ENCODE data around the gene ATP1A4. TPM values are rescaled to one million over a fixed set of nuclear protein-coding genes. Genes with fewer than 3 reads are reported as not detected.
"Not testable (repeated sequence)": the region's sequence is repeated elsewhere in the genome, so short reads cannot be mapped to it uniquely, and the experiment has no call there.

ATP1A4 gene
- total RNA-seq, 2 experiments from 2014 or later = not detected

DNA sequence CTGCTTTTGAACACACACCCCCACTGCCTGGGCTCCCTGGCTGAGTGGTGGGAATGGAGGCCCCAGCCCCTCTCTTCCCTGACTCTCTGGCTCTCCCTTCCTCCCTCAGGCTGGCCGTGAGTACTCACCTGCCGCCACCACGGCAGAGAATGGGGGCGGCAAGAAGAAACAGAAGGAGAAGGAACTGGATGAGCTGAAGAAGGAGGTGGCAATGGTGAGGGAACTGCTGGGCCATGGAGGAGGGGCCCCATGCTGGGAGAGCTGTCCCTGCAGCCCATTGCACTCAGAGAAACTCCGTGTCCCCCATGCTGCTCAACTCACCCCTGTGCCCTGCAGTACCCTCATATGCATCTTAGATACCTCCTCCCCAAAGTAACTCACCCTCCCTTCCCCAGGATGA is 30.6 kb upstream of the ATP1A4 start:
- CTCF ChIA-PET = no interaction called here
- POLR2A ChIA-PET = no interaction called here

DNA sequence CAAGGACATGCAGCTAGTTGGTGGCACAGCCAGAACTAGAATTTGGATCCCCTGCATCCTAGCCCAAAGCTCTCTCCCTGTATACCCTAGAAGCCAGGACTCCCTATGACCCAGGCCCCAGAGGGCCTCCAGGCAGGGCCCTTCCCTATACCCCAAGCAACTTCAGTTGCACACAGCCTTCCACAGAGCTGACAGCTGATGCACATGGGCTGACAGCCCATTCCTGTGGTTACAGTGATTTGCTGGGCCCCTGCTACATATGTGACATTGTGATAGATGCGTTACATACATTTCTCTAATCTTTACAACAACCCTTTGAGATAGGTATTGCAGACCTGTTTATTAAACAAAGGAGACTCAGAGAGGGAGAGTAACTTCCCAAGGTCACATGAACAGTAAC is 30.0 kb upstream of the ATP1A4 start:
- POLR2A ChIA-PET = no interaction called here
- CTCF ChIA-PET = no interaction called here

DNA sequence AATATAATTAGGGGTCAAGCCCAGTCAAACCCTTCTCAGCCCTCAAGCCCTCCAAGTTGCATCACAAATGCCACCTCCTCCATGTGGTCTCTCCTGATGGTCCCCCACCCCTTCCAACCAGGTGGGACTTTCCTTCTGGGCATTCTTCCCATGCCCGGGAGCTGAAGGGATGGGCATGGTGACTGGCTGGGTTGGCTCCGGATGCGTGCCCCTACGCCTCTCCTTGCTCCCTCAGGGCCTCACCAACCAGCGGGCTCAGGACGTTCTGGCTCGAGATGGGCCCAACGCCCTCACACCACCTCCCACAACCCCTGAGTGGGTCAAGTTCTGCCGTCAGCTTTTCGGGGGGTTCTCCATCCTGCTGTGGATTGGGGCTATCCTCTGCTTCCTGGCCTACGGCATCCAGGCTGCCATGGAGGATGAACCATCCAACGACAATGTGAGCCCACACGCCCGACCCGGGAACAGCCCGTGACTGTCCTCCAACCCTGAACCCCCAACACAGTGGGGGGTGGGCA is 28.4 kb upstream of the ATP1A4 start:
- POLR2A ChIA-PET = no interaction called here

DNA sequence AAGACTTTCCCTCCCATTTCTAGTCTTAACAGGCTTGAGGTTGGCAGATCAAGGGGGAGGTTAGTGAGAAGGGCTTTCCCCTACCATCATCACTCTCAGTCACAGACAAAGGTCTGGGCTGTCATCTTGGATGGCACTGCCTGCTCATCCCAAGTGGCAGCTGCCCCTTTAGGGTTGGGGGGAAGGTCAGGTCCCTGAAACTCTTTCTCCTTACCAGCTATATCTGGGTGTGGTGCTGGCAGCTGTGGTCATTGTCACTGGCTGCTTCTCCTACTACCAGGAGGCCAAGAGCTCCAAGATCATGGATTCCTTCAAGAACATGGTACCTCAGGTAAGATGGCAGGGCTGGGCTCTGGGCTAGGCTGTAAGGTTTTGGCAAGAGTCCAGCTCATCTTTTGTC is 27.7 kb upstream of the ATP1A4 start:
- ChIA-PET POLR2A (no interaction called here), CTCF (interaction anchor here (1.3 kb wide), 1 partner anchor 15 kb away, joined by 3 read pairs; no protein-coding TSS in a partner anchor)

More for the DNA sequence above, 28.4 kb upstream of the ATP1A4 start:
- CTCF ChIA-PET = interaction anchor here (0.7 kb wide), 1 partner anchor 201 kb away, joined by 4 read pairs; no protein-coding TSS in a partner anchor

DNA sequence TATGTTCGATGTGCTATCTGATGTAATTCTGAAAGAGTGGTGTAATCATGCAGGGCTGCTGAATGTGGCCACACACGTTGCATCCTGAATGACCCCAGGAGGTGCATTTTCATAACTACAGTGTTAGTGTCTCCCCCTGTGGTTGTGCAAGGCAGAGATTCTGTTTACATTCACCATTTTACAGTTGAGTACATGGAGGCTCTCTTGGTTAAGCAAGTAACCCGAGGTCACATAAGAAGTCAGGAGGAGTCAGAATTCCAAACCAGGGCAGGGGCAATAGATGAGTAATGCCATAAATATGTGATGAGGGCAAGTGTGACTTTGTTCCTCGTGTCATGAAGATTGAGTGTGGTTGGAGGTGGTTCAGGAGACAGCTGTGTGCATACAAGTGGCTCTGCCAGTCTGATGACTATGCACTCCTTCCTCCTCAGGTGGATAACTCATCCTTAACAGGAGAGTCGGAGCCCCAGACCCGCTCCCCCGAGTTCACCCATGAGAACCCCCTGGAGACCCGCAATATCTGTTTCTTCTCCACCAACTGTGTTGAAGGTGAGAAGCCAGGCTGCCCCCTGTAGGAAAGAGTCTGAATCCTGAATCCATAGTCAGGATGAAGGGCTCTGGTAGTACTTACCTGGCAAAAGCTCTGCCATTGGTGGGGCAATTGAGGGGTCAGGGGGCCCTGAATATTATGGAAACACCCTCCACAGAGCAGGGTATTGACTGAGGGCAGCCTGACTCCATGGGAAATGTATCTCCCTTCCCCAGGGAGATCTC is 26.5 kb upstream of the ATP1A4 start:
- ChIA-PET POLR2A (no interaction called here), CTCF (interaction anchor here (1.3 kb wide), 1 partner anchor 16 kb away, joined by 3 read pairs; no protein-coding TSS in a partner anchor)

DNA sequence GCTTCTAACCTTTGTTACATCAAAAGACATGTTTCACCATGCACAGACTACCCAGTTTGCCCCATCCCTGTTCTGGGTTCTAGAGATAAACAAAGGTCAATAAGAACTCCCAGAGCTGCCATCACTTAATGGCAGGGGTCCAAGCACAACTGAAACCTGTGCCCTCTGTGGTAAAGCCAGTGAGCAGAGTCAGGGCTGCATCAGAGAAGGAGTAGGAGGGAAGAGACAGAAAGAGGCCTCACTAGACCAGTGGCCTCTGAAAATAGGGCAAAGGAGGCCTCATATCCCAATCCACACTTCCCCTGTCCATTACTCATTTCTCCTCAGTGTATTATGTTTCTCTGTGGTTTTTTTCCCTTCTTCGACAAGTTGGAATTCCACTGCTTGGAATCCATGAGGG is 25.7 kb upstream of the ATP1A4 start:
- ChIA-PET CTCF (no interaction called here), POLR2A (no interaction called here)

DNA sequence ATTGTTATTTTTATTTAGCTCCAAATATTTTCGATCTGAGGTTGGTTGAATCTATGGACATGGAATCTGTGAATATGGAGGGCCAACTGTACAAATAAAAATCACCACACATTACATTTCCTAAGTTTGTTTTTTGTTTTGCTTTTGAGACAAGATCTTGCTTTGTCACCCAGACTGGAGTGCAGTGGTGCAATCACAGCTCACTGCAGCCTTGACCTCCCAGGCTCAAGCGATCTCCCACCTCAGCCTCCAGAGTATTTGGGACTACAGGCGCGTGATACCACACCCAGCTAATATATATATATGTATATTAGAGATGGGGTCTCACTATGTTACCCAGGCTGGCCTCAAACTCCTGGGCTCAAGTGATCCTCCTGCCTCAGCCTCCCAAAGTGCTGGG is 25.1 kb upstream of the ATP1A4 start:
- CTCF ChIA-PET, POLR2A ChIA-PET: not testable (repeated sequence)

DNA sequence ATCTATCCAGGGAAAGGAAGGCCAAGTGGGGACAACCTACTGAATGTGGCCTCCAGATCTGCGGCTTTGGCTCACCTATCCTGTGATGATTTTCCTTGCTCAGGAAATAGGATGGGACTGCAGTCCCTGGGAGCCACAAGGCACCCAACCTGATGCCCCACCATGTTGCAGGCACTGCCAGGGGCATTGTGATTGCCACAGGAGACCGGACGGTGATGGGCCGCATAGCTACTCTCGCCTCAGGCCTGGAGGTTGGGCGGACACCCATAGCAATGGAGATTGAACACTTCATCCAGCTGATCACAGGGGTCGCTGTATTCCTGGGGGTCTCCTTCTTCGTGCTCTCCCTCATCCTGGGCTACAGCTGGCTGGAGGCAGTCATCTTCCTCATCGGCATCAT is 24.0 kb upstream of the ATP1A4 start:
- ChIA-PET POLR2A (no interaction called here), CTCF (no interaction called here)

DNA sequence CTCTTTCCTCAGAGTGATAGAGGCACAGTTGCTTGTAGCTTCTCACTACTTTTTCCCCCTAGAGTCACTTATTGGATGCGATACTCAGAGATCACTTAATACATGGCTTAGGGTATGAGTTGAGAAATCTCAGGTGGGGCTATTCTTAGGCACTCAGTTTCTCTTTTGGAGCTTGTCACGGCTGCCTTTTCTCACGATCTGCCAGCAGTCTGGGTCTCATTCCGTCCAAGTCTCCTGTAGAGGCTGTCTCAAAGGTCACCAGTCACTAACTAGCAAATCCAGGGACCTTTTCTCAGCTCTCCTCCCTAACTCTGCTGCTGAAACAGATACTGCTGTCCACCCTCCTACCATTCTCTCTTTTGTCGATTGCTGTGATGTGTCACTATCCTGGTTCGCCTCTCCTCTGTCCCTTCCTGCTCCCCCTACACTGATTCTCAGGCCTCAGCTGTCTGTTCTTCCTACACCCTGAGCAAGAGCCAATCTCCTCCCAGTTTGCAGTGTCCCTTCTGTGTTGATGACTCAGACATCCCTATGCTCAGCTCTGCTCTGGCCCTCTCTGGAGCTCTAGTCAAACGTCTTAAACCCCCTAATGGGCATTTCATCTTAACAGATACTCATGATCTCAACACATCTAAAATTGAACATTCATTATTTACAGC is 23.4 kb upstream of the ATP1A4 start:
- ChIA-PET CTCF (no interaction called here), POLR2A (no interaction called here)

DNA sequence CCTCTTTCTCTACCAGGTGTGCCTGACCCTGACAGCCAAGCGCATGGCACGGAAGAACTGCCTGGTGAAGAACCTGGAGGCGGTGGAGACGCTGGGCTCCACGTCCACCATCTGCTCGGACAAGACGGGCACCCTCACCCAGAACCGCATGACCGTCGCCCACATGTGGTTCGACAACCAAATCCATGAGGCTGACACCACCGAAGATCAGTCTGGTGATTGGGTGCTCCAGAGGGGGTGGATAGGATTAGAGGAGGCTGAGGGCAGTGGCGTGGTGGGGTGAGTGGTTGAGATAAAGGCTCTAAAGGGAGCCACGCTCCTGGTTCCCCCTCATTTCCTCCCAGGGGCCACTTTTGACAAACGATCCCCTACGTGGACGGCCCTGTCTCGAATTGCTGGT is 22.8 kb upstream of the ATP1A4 start:
- POLR2A ChIA-PET = no interaction called here
- CTCF ChIA-PET = no interaction called here

DNA sequence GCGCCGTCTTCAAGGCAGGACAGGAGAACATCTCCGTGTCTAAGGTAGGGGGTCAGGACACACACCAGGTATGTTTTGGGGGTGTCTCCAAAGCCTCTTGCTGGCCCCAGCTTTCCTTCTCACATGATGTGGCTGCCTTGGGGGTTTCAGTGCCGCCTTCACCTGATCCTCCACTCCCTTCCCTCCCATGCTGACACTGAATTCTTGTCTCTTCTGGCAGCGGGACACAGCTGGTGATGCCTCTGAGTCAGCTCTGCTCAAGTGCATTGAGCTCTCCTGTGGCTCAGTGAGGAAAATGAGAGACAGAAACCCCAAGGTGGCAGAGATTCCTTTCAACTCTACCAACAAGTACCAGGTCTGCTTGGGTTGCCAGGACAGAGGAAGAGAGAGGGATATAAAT is 22.4 kb upstream of the ATP1A4 start:
- CTCF ChIA-PET = no interaction called here

DNA sequence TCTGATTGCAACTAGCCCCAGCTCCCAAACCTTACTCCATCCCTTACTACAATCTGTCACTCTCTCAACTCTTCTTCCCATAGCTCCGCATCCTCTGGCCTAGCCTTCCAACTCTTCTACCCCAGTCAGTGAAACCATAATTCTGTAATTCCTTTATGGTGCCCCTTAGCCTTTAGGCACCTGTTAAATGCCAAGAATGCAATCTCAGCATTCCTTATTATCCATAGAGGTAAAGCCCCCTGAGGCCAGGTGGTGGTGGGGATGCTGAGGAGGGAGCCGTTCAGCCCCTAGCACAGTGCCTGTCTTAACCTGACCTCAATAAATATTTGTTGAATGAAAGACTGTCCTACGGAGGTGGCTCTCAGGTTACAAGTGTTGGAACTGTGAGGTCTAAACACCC is 21.8 kb upstream of the ATP1A4 start:
- ChIA-PET CTCF (no interaction called here), POLR2A (no interaction called here)

More for the DNA sequence above, 22.4 kb upstream of the ATP1A4 start:
- POLR2A ChIA-PET = no interaction called here

DNA sequence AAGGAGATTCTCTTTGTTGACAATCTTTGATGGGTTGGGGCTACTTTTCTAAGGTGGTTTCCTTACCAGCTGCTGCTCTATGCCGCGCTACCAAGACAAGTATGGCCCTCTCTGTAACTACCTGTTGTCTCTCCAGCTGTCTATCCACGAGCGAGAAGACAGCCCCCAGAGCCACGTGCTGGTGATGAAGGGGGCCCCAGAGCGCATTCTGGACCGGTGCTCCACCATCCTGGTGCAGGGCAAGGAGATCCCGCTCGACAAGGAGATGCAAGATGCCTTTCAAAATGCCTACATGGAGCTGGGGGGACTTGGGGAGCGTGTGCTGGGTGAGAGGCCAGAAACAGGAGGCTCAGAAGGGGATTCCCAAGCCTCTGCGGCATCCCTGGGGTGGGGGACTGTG is 21.4 kb upstream of the ATP1A4 start:
- POLR2A ChIA-PET = no interaction called here
- CTCF ChIA-PET = no interaction called here

DNA sequence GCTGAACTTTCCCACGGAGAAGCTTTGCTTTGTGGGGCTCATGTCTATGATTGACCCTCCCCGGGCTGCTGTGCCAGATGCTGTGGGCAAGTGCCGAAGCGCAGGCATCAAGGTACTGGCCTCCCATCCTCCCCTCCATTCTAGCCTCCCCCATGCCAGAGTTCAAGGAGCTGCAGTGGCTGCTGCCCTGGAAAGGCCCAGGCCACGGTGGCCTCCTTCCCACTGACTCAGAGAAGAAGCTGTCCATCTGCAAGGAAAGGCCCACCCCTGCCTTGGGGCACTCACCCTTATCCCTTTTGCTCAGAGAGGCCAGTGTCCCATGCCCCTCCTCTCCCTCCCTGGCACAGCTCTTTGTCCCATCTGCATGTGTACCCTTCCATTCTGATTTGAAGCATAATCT is 20.9 kb upstream of the ATP1A4 start:
- ChIA-PET CTCF (no interaction called here), POLR2A (no interaction called here)

DNA sequence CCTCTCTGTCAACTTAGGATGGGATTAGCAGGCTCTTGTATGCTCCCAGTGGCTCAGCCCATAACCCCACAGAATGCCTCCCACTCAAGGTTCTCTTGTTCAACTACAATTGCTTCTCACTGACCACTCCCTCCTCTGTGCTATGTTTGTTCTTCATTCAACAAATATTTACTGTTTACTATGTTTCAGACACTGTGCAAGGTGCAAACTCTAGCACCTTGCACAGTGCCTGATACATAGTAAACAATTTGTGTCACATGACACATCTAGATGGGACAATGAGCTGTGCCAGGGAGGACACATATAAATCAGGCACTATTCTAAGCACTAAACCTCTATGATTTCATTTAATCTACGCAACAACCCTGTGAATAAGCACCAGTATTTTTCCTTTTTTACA is 20.5 kb upstream of the ATP1A4 start:
- ChIA-PET CTCF (interaction anchor here (0.7 kb wide), 1 partner anchor 10 kb away, joined by 3 read pairs; no protein-coding TSS in a partner anchor), POLR2A (no interaction called here)

DNA sequence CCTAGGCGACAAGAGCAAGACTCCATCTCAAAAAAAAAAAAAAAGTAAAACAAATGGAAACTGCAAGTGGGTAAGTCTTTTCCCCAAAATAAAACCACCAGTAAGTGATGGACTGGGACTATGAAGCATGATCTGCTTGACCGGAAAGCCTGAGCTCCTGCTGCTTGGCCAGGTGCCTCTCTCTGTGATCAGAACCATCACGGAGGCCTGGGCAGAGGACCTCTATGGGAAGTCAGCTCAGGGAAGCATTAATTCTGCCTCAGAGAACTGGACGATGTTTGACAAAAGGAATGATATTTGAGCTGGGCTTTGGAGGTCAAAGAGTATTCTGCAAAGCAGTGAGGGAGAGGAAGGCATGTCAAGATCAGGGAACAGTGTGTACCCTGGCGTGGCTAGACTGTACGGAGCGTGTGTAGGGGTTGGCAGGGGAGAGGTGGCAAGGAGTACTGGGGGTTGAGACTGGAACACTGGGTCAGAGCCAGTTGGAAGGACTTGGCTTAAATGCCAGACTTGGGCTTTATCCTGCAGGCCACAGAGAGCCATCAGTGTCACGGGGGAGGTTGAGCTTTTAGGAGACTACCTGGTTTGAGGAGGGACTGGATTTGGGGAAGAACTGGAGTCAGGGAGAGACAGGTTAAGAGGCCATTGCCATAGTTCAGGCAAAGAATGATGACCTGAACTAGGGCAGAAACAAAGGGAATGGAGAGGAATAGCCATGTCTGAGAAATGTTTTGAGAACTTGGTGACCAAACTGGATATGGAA is 19.4 kb upstream of the ATP1A4 start:
- ChIA-PET POLR2A (no interaction called here), CTCF (interaction anchor here (0.7 kb wide), 1 partner anchor 9 kb away, joined by 3 read pairs; no protein-coding TSS in a partner anchor)

DNA sequence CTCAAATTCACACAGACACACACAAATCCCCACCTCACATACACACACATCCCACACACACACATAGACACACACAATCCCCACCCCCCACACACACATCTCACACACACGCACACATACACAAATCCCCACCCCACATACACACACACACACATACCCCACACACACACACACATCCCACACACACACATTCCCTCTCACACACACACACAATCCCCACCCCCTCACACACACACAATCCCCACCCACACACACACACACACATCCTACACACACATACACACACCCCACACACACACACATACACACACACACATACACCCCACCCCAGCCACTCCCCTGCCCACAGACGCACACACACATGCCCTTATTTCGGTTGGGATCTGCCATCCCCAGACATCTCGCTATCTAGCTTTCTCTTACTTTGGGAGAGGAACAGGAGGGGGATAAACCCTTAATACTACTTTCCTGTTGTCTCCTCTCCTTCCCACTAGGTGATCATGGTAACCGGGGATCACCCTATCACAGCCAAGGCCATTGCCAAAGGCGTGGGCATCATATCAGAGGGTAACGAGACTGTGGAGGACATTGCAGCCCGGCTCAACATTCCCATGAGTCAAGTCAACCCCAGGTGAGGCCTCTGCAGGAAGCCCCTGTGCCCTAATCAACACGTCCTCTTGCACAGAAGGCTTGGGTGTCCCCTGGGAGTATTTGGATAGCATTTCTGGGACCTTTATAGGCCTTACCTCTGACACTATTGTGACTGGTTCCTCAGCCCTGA is 17.2 kb upstream of the ATP1A4 start:
- POLR2A ChIA-PET = no interaction called here
- CTCF ChIA-PET = no interaction called here

DNA sequence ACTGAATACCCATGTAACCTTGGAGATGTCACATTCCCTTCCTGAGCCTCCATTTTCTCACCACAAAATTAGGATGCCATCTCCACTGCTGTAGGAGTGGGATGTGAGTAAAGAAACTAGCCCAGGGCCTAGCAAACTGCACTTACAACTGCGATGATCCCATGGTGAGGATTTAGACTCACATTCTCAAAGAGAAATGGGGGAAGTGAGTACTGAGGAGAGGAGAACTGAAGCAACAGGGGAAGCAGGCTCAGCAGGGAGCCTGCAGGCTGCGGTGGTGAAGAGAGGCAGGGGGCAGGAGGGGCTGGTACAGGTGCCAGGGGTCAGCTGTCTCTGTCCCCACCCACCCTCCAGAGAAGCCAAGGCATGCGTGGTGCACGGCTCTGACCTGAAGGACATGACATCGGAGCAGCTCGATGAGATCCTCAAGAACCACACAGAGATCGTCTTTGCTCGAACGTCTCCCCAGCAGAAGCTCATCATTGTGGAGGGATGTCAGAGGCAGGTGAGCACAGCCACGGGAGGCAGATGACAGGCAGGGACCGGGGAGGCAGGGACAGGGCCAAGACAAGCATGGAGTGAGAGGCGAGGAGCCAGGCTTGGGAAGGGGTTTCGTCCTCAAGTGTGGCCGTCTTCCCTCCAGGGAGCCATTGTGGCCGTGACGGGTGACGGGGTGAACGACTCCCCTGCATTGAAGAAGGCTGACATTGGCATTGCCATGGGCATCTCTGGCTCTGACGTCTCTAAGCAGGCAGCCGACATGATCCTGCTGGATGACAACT is 16.4 kb upstream of the ATP1A4 start:
- ChIA-PET POLR2A (no interaction called here), CTCF (no interaction called here)

Measured in activated CD8-positive, alpha-beta memory T cell treated with anti-CD3 and anti-CD28 coated beads for 36 hours (primary cell).